ENCODE data around the gene MRPL11.

The MRPL11 gene

DNA sequence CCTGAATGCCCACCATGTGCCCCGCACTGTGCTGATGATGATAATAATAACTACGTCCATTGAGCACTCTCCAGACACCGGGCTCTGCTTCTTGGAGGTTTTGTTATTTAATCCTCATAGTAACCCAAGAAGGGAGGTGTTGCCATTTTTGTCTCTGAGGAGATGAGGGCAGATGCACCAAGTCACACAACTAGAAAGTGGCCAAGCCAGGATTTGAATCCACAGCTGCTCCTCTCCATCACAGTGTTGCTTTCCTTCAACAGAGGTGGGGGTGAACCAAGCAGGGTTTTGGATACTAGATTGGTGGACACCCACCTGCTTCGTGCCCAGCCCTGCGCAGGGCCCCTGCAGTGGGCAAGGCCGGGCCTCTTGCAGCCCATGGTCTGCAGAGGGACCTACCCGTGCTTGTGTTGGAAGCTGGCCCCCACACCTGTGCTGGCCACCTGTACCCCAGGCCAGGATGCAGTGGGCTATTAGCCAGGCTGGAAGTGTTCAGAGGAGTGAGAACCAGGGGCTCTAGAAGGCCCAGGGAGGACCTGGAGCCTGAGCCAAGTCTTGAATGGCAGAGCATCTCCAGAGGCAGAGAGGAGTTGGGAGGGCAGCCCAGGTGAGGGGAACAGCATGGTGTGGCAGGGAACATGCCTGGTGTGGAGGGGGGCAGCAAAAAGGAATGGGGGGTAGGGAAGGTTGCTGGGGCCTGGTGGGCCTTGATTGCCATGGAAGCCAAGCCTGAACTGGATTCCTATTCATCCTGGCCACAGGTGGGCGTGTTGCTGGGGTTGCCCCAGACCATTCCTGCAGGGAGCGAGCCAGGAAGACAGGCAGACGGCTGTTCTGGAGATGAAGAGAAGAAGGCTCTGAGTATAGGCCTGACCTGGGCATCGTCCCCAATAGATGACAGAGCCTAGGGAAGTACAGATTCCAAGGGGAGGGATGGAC is 38.9 kb upstream of the MRPL11 start:
- TF ChIP-seq, protein P1, sequence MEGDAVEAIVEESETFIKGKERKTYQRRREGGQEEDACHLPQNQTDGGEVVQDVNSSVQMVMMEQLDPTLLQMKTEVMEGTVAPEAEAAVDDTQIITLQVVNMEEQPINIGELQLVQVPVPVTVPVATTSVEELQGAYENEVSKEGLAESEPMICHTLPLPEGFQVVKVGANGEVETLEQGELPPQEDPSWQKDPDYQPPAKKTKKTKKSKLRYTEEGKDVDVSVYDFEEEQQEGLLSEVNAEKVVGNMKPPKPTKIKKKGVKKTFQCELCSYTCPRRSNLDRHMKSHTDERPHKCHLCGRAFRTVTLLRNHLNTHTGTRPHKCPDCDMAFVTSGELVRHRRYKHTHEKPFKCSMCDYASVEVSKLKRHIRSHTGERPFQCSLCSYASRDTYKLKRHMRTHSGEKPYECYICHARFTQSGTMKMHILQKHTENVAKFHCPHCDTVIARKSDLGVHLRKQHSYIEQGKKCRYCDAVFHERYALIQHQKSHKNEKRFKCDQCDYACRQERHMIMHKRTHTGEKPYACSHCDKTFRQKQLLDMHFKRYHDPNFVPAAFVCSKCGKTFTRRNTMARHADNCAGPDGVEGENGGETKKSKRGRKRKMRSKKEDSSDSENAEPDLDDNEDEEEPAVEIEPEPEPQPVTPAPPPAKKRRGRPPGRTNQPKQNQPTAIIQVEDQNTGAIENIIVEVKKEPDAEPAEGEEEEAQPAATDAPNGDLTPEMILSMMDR (conservative IDR thresholded peaks at IDR 0.05; ENCODE audit: low read depth, low read length): no peak

DNA sequence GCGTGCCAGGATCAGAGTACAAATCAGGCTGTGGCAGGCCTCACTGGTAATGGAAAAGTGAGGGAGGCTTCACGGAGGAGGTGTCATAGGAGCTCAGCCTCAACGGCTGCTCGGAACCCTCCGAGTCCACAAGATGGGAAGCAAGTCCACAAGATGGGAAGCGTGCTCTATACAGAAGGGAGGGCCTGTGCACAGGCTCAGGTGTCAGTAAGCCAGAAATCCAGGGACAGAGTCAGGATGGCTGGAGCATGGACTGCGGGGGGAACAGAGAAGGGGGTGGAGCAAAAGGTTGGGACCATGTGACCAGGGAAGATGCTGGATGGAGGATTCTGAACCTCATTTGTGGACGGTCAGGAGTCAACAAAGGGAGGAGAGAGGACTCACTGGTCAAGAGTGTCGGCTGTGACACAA is 38.2 kb upstream of the MRPL11 start:
- DNase-seq (ENCODE audit: low read depth): no peak
- H3K4me3 ChIP-seq (ENCODE audit: low read length): no peak overlapping the region
- TF ChIP-seq, protein P1 (conservative IDR thresholded peaks at IDR 0.05; ENCODE audit: low read depth, low read length): no peak

More for the DNA sequence above, 38.9 kb upstream of the MRPL11 start:
- DNase-seq (ENCODE audit: low read depth): no peak
- H3K4me3 ChIP-seq (ENCODE audit: low read length): no peak overlapping the region

DNA sequence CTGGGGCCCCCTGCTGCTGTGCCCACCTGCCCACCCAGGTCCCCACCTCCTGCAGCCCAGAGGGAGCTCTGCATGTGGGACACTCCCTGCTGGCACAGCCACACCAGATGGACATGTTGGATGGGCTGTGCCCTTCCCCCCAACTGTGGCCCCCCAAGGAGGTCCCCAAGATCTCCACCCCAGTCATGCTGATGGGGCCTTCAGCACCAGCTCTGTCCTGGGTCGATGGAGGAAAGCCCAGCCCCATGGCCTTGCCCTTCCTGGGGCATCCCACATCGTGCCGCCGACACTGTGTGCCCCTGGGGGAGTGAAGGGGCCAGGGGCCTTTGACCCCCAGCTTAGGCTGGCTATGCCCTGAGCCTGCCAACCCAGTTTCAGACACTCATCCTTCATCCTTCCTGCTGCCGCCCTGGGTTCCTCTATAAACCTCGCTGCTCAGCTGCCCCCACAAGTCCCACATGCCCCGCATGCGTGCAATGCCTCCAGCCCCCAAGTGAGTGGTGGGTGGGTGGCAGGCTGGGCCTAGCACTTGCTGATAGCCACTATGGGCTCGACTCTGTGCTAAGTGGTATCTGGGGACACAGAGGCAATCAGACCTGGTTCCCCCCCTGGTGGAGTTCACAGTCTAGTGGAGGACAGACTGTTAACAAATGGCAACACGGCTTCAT is 37.7 kb upstream of the MRPL11 start:
- TF ChIP-seq, protein P1 (conservative IDR thresholded peaks at IDR 0.05; ENCODE audit: low read depth, low read length): no peak
- no peak for DNase-seq (ENCODE audit: low read depth)
- no peak overlapping the region for H3K4me3 ChIP-seq (ENCODE audit: low read length)

DNA sequence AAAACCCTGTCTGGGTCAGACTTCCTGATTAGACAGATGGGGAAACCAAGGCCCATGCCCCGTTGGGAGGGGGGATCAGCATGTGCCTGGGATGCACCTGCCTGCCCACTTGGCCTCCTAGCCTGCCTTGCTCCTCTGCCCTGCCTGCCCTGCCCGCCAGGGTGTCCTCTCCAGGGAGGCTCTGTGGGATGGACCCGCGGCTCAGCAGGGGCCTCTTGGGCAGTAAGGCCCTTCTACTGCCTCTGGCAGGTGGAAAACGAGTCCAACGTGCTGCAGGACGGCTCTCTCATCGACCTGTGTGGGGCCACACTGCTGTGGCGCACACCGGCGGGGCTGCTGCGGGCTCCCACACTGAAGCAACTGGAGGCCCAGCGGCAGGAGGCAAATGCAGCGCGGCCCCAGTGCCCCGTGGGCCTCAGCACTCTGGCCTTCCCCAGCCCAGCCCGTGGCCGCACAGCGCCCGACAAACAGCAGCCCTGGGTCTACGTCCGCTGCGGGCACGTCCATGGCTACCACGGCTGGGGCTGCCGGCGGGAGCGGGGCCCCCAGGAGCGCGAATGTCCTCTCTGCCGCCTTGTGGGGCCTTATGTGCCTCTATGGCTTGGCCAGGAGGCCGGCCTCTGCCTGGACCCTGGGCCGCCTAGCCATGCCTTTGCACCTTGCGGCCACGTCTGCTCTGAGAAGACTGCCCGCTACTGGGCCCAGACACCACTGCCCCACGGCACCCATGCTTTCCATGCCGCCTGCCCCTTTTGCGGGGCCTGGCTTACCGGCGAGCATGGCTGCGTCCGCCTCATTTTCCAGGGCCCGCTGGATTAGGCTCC is 36.9 kb upstream of the MRPL11 start:
- TF ChIP-seq, protein P1 (conservative IDR thresholded peaks at IDR 0.05; ENCODE audit: low read depth, low read length): no peak
- no peak overlapping the region for H3K4me3 ChIP-seq (ENCODE audit: low read length)
- no peak for DNase-seq (ENCODE audit: low read depth)

DNA sequence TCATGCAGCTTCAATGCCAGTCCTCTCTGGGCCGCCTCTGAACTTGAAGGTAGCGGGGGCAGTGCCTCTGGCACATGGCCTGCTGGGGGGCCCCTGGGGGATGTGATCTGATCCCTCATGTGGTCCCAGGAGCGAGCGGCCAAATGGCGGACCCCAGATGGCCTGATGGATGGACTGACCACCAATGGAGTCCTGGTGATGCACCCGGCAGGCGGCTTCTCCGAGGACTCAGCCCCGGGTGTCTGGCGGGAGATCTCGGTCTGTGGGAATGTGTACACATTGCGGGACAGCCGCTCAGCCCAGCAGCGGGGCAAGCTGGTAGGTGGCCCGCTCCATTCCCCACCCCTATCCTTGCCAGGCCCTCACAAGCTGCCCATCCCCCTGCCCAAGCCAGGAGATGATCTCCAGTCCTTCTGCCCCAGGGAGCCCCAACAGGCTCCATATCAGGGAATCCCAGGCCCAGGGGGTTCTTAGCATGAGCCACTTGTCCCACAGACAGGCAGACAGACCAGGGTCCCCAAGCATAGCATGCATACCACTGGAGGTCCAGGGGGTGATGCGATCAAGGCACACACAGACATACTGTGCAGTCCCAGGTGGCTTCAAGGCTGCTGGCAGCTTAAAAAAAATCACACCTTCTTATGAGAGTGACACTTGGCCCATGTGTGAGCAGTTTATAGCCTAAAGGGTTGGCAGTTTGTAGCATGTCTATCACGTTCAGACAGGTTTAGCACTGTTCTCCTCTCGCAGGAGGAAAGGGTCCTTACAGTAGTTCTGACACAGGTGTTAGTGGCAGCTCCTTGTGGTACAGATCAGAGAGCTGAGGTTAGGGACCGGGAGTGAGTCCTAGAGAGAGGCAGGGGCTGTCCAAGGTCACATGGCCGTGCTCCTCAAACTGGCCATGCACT is 35.2 kb upstream of the MRPL11 start:
- DNase-seq (ENCODE audit: low read depth): no peak
- TF ChIP-seq, protein P1 (conservative IDR thresholded peaks at IDR 0.05; ENCODE audit: low read depth, low read length): no peak
- no peak overlapping the region for H3K4me3 ChIP-seq (ENCODE audit: low read length)

DNA sequence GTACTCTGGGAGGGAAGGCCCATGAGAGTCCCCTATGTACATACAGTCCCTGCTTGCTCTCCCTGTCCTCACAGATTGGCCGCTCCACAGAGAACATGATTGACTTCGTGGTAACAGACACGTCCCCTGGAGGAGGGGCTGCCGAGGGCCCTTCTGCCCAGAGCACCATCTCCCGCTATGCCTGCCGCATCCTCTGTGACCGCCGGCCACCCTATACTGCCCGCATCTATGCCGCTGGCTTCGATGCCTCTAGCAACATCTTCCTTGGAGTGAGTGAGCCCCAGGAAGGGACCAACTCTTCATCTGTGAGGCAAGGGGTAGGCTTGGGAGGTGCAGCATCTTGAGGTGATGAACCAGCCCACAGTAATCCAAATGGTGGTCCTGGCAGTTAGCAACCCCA is 34.5 kb upstream of the MRPL11 start:
- DNase-seq (ENCODE audit: low read depth): no peak
- TF ChIP-seq, protein P1 (conservative IDR thresholded peaks at IDR 0.05; ENCODE audit: low read depth, low read length): no peak
- H3K4me3 ChIP-seq (ENCODE audit: low read length): no peak overlapping the region
